Caco-2 (cell line): ENCODE results near the gene TENM3. TPM values are rescaled to one million over a fixed set of nuclear protein-coding genes. Genes with fewer than 3 reads are reported as not detected.

Experiments used
- BruUV-seq: library from RNA; stranded (reverse); fragments of 400-500 nt; replicated peaks from 2 replicates; lab custom pipeline; 2021; lab: Mats Ljungman, UMichigan
- CTCF ChIA-PET: fragments of 300-600 bp; sonication (Branson Sonifier 250); formaldehyde crosslinking; loops from one replicate; lab custom pipeline; 2022; ENCODE audit warnings: antibody characterized with exemption; lab: Charles Lee
- POLR2A ChIA-PET: fragments of 300-600 bp; sonication (Branson Sonifier 250); formaldehyde crosslinking; loops from one replicate; lab custom pipeline; 2022; ENCODE audit warnings: antibody characterized with exemption; lab: Charles Lee
- DNase-seq, 2 experiments: peaks; one replicate each; pipeline versions ENCODE4 v3.0.0 to v3.0.0-alpha.2; 2020 to 2022
- H3K27me3 ChIP-seq: replicated peaks from 2 replicates; pipeline ENCODE4 v1.6.0; 2011; ENCODE audit warnings: low read length; ENCODE audit not compliant: control insufficient read depth, insufficient read depth
- H3K36me3 ChIP-seq: 2 replicates; pipeline ENCODE4 v1.5.1; 2011; ENCODE audit warnings: low read length; ENCODE audit not compliant: control insufficient read depth, insufficient read depth
- H3K4me1 ChIP-seq: fragments of 250-450 bp; sonication (Bioruptor Pico); 2 replicates; pipeline ENCODE4 v1.5.1; 2020; ENCODE audit warnings: mild to moderate bottlenecking
- H3K4me3 ChIP-seq: 2 replicates; pipeline ENCODE4 v1.5.1; 2011; ENCODE audit warnings: low read depth, mild to moderate bottlenecking, control low read depth, low read length
- H3K9me3 ChIP-seq: fragments of 250-450 bp; sonication (Bioruptor Pico); 2 replicates; pipeline ENCODE4 v1.5.1; 2020; ENCODE audit warnings: mild to moderate bottlenecking, moderate library complexity
- H3K27ac Mint-ChIP-seq: one replicate; pipeline ENCODE4 v1.8.0; 2022; ENCODE audit warnings: mixed read lengths; ENCODE audit not compliant: unreplicated experiment
- H3K27me3 Mint-ChIP-seq: one replicate; pipeline ENCODE4 v1.8.0; 2022; ENCODE audit warnings: mixed read lengths; ENCODE audit not compliant: insufficient read depth, unreplicated experiment
- H3K36me3 Mint-ChIP-seq: one replicate; pipeline ENCODE4 v1.8.0; 2022; ENCODE audit warnings: mild to moderate bottlenecking, mixed read lengths; ENCODE audit not compliant: insufficient read depth, unreplicated experiment
- H3K4me1 Mint-ChIP-seq: one replicate; pipeline ENCODE4 v1.8.0; 2022; ENCODE audit warnings: low read depth, mixed read lengths; ENCODE audit not compliant: unreplicated experiment
- H3K4me3 Mint-ChIP-seq: one replicate; pipeline ENCODE4 v1.8.0; 2022; ENCODE audit warnings: mild to moderate bottlenecking, moderate library complexity, mixed read lengths; ENCODE audit not compliant: unreplicated experiment
- H3K9me3 Mint-ChIP-seq: one replicate; pipeline ENCODE4 v1.8.0; 2022; ENCODE audit warnings: mixed read lengths; ENCODE audit not compliant: unreplicated experiment
- intact Hi-C: fragments of 100-400 bp; cut with micrococcal nuclease; formaldehyde crosslinking; loops from one replicate; pipeline ENCODE4 v1.10.0; 2022; ENCODE audit not compliant: unreplicated experiment
- total RNA-seq: library from RNA; stranded (reverse); gene quantifications from 2 replicates; pipeline ENCODE4 v1.2.3, GENCODE V29; 2022
- TF ChIP-seq, protein P1 (sequence below), 2 experiments: fragments of 200-600 bp in 1 of 2; IDR thresholded peaks; 1 replicate in 1 of 2; 2 replicates in 1 of 2; pipeline versions ENCODE4 v1.5.1 to v1.8.0; 2011 to 2022; ENCODE audit warnings: antibody characterized with exemption in 1 of 2, control low read depth in 1 of 2, inconsistent platforms in 1 of 2, low read depth in 1 of 2, low read length in 1 of 2, mild to moderate bottlenecking in 1 of 2, moderate library complexity in 1 of 2; ENCODE audit not compliant: insufficient read depth in 1 of 2, severe bottlenecking in 1 of 2, unreplicated experiment in 1 of 2

TENM3 gene
- total RNA-seq, 1 experiment from 2014 or later, result 94.7 TPM

DNA sequence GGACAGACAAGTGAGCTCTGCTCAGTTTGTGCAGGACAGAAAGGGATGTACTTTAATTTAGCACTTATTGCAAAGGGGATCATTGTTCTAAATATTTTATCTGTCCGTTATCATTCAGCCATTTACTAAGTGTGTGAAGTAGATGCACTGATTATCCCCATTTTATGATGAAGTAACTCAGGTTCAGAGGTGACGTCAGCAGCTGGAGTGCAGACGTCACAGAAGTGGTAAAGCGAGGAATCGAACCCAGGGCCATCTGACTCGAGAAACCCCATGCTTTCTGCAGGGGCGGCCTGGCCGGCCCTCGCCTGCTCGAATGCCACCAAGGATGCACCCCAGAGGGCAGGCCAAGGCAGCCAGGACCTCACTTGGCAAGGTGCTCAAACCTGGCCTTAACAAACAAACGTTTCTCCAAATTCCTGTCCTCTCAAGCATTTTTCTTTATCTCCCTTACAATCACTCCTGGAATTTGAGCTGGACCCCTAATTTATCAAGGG lies 599.0 kb downstream of the TENM3 start:
- no peaks in the 10 kb centered on the region for H3K9me3 Mint-ChIP-seq
- no peak overlapping the region for H3K4me3 Mint-ChIP-seq
- no peak overlapping the region for H3K27ac Mint-ChIP-seq
- no TSS peak for BruUV-seq
- H3K4me3 ChIP-seq, result no peak overlapping the region
- no peaks in the 10 kb centered on the region for H3K4me1 ChIP-seq
- intact Hi-C loops, result no loop called here
- TF ChIP-seq, protein P1, sequence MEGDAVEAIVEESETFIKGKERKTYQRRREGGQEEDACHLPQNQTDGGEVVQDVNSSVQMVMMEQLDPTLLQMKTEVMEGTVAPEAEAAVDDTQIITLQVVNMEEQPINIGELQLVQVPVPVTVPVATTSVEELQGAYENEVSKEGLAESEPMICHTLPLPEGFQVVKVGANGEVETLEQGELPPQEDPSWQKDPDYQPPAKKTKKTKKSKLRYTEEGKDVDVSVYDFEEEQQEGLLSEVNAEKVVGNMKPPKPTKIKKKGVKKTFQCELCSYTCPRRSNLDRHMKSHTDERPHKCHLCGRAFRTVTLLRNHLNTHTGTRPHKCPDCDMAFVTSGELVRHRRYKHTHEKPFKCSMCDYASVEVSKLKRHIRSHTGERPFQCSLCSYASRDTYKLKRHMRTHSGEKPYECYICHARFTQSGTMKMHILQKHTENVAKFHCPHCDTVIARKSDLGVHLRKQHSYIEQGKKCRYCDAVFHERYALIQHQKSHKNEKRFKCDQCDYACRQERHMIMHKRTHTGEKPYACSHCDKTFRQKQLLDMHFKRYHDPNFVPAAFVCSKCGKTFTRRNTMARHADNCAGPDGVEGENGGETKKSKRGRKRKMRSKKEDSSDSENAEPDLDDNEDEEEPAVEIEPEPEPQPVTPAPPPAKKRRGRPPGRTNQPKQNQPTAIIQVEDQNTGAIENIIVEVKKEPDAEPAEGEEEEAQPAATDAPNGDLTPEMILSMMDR (IDR thresholded peaks at IDR 0.05; ENCODE audit: insufficient read depth in 1 of 2, low read depth in 1 of 2, low read length in 1 of 2, severe bottlenecking in 1 of 2, unreplicated experiment in 1 of 2), result no peak
- H3K36me3 ChIP-seq, result no peaks in the 10 kb centered on the region
- H3K9me3 ChIP-seq, result no peaks in the 10 kb centered on the region
- H3K27me3 Mint-ChIP-seq, result no peaks in the 10 kb centered on the region
- ChIA-PET CTCF (no interaction called here), POLR2A (no interaction called here)
- no peaks in the 10 kb centered on the region for H3K27me3 ChIP-seq
- H3K4me1 Mint-ChIP-seq, result no peaks in the 10 kb centered on the region
- DNase-seq, result no peak
- peaks cover 6% of the 10 kb centered on the region for H3K36me3 Mint-ChIP-seq

DNA sequence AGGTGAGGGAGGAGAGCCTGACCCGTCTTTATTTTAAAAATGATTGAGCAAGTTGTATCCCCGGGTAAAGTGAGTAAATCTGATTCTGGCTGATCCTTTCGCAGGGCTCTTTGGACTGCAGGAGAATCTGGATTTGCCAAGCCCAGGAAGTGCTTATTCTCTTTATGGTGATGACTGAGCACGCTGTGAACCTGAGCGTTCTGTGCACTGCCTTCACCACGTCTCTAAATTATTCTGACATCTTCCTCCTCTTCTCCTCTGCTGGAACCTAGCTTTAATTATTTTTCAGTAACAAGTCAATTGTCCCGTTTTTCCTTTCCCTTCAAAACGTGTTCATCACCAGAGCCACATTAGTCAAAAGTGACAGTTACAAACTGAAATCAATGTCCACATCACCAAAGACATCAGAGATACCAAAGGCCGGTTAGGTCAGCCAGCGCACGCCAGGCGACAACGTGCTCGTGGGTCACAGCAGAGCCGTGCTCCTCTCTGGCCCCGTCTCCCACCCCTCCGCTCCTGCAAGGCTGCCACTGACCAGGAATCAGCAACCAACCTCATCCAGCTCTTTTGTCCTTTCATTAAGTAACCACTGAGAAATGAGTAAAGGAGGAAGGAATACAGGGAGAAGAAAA lies 599.7 kb downstream of the TENM3 start:
- CTCF ChIA-PET, result no interaction called here

DNA sequence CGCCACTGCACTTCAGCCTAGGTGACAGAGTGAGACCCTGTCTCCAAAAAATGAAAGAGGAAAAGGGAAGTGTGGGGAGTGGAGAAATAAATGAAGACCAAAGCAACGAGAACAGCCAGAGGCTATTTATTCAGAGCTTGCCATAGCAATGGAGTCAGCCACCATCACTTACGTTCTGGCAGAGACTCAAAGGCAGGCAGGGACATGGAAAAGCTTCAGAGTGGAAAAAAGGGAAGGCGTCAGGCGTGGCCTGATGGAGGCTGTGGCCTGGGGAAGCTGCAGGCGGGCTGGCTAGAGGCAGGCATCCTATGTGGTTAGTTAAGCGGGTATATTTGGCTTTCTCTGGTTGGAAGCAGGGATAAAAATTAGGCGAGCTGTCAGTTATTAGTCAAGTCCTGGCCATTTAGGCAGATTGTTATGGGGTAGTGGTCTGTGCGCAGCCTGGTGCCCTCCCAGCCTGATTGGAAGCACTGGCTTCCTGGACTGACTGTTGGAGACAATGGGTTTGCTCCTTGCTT lies 600.7 kb downstream of the TENM3 start:
- Histone ChIP-seq H3K36me3 (no peaks in the 10 kb centered on the region), H3K9me3 (no peaks in the 10 kb centered on the region), H3K4me3 (no peak overlapping the region), H3K27me3 (no peaks in the 10 kb centered on the region), H3K4me1 (no peaks in the 10 kb centered on the region)
- intact Hi-C loops, result no loop called here
- ChIA-PET POLR2A (no interaction called here), CTCF (no interaction called here)
- Mint-ChIP-seq H3K9me3 (no peaks in the 10 kb centered on the region), H3K27me3 (no peaks in the 10 kb centered on the region), H3K27ac (no peak overlapping the region), H3K4me1 (no peaks in the 10 kb centered on the region), H3K36me3 (peaks cover 6% of the 10 kb centered on the region), H3K4me3 (no peak overlapping the region)
- DNase-seq, result no peak
- TF ChIP-seq, protein P1 (IDR thresholded peaks at IDR 0.05; ENCODE audit: insufficient read depth in 1 of 2, low read depth in 1 of 2, low read length in 1 of 2, severe bottlenecking in 1 of 2, unreplicated experiment in 1 of 2), result no peak
- no TSS peak for BruUV-seq

More for the DNA sequence above, 599.7 kb downstream of the TENM3 start:
- Mint-ChIP-seq H3K36me3 (peaks cover 6% of the 10 kb centered on the region), H3K27me3 (no peaks in the 10 kb centered on the region), H3K4me1 (no peaks in the 10 kb centered on the region), H3K27ac (no peak overlapping the region), H3K9me3 (no peaks in the 10 kb centered on the region), H3K4me3 (no peak overlapping the region)
- TF ChIP-seq, protein P1 (IDR thresholded peaks at IDR 0.05; ENCODE audit: insufficient read depth in 1 of 2, low read depth in 1 of 2, low read length in 1 of 2, severe bottlenecking in 1 of 2, unreplicated experiment in 1 of 2), result no peak
- no peak for DNase-seq
- H3K4me3 ChIP-seq, result no peak overlapping the region
- intact Hi-C loops, result no loop called here
- no TSS peak for BruUV-seq
- no peaks in the 10 kb centered on the region for H3K36me3 ChIP-seq
- no peaks in the 10 kb centered on the region for H3K9me3 ChIP-seq
- no peaks in the 10 kb centered on the region for H3K27me3 ChIP-seq
- POLR2A ChIA-PET, result no interaction called here
- H3K4me1 ChIP-seq, result no peaks in the 10 kb centered on the region
